DLD1 (cell line): ENCODE results near the gene MEPCE.

Source experiments
- in situ Hi-C: cut with HindIII; loops from 2 replicates; pipeline ENCODE4 v1.10.0; 2017; ENCODE audit warnings: low sequenced_read_pairs

Gene MEPCE

DNA sequence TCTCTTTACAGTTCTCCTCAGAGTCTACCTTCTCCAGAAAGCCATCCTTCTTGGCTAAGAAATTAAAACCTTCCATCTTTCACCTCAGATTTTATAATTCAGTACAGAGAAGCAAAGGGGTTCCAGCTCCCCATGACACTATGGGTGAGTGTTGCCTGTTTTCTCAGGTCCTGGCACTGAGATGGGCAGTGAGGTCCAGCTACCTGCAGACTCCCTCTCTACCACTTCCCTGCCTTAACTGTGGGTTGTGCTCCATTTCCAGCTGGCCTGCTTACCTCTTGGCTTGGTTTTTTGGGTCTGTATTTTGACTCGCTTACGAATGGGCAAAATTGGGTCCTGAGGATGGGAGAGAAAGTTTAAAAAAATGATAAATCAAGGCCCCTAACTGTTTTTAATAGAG, 27.4 kb upstream of the MEPCE start:
- in situ Hi-C loops: no loop called here

DNA sequence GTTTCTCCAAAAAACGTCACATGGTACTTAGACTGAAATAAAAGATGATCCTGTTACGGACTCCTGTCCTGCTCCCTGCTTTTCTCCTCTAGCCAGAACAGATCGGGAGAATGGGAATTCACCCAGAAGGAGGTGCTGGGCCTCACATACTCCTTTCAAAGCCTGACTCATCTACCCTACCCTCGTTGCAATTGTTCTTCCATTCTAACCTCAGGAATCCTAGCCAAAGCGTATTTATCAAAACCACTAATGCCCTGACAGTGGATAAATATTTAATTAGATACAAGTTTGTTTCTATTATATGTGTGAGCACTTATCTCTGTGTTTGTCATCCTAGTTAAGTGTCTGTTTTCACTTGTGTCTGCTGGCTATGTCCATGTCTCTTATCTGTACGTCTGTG, 22.9 kb upstream of the MEPCE start:
- in situ Hi-C loops: no loop called here

DNA sequence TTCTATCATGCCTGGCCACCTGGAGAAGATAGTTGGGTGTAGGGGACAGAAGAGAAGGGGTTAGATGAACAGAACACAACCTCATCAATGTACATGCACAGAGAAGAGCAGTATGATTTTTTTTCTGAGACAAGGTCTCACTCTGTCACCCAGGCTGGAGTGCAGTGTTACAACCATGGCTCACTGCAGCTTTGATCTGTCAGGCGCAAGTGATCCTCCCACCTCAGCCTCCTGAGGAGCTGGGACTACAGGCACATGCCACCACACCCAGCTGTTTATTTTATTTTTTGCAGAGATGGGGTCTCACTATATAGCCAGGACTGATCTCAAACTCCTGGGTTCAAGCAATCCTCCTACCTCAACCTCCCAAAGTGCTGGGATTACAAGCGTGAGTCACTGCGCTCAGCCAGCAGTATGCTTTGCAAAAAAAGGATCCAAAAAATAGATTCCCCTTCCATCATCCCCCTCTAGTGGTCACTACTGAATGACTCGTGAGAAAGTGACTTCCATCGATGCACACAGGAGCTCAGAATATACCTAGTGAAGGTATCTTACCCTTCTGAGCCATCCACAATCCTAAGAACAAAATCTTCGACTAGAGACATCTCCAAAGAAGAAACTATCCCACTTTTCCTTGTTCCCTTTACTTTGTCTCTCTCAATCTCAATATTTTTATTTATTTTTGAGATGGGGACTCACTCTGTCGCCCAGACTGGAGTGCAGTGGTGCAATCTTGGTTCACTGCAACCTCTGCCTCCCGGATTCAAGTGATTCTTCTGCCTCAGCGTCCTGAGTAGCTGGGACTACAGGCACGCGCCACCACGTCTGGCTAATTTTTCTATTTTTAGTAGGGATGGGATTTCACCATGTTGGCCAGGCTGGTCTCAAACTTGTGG, 22.1 kb upstream of the MEPCE start:
- in situ Hi-C loops: no loop called here

DNA sequence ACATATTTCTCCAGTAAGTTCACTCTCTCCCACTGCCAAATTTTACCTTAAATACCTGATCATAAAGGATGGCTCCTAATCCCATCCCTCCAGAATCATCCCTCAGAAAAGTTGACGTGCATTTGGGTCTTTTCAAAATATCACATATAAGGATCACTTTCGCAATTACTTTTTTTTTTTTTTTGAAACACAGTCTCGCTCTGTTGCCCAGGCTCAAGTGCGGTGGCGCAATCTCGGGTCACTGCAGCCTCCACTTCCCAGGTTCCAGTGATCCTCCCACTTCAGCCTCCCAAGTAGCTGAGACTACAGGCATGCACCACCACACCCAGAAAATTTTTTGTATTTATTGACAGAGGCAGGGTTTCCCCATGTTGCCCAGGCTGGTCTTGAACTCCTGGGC, 18.5 kb upstream of the MEPCE start:
- in situ Hi-C loops: no loop called here

DNA sequence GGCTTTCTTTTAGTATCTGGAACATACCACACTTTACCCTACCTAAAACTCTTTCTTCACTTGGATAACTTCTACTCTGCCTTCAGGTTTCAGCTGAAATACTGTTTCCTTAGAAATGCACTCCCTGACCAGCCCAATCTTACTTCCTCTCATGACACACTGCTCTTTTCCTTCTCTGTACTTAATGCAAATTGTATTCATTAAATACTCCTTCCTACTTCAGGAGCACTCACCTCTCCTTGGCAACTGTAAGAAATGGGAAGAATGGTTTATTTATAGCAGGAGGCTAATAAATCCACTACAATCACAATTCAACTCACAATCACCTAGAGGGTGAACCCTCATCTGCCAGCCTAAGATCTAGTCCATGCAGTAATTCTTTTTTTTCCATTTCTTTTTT, 16.3 kb upstream of the MEPCE start:
- in situ Hi-C loops: no loop called here

DNA sequence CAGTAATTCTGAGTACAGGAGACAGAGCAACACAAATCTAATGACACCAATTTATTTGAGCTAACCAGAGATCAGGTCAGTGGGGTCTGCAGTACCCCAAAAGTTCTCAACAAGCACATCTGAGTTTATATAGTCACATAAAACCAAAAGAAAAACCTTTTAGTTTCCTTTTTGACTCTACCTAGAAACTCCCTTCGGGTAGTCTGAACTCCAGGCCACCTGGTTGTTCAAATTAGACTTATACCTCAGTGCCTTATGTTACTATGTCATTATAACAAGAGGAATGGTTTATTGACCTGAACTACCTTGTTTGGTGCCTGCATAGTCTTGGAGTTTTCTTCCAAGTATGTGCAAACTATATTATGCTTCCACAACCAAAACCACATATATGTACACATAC, 15.7 kb upstream of the MEPCE start:
- in situ Hi-C loops: no loop called here

DNA sequence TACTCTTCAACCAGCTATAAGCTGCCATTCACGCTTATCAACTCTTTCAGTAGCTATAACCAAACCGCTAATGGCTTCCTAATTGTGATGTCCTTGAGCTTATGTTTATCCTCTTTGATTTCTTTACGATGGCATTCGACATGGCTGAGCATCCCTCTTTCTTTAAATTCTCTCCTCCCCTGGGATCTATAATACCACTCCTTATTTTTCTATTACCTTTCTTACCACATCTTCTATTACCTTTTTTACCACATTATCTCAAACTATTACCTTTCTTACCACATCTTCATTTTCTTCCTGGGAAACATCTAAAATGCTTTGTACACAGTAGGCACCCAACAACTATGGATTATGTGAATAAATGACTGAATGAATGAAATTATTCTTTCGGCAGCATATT, 14.2 kb upstream of the MEPCE start:
- in situ Hi-C loops: no loop called here

DNA sequence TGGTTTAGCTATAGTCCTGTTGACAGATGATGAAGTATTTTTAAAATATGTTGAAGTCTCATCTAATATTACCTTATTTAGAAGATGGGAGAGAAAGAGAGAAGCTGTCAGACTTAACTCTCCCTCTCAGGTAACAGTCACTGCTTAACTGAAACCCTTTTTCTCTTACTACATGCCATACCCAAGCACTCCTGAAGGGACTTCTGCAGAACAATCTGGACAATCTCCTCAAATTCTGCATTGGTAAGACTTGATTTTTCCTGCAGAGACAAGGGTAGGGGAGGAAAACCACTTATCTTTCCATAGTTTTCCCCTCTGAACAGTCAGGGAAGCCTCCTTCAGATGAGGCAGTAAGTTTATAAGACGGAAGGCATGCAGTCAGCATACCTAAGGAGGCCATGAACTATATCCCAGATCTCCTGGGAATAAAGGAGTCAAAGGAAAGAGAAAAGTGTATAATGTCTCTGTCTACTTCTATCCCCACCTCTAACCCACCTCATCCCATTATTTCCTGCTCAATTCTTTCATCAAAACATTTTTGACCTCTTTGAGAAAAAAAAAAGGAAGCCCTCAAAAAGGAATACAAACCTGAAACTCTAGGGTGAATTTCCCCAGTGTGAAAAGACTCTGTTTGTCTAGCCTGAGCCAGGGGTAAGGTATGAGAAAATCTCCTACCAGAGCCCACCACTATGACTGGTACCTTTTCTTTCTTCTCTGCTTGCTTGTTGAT, 10.5 kb upstream of the MEPCE start:
- in situ Hi-C loops: no loop called here

DNA sequence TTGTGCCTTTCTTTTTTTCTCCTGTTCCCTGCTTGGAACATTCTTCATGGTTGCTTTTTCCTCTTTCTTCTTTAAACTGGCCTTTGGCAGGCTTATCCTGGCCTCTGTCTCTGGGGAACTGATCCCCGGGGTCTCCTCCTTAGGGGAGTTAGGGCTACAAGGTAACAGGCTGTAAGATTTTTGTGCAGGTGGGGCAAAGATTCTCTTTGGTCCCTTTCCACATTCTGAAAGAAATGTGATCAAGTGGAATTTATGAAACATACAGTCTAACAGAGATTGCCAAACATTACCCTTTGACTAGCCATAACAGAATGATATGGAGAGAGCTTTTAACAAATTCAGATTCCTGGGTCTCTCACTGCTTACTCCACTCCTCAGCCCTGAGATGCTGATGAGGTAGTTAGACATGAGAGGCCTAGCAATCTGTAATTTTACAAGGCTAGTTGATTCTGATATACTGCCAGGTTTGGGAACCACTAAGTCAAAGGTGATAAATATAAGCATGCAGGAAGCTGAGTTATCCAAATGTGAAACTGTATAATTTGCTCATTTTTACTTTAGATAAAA, 9.9 kb upstream of the MEPCE start:
- in situ Hi-C loops: no loop called here

DNA sequence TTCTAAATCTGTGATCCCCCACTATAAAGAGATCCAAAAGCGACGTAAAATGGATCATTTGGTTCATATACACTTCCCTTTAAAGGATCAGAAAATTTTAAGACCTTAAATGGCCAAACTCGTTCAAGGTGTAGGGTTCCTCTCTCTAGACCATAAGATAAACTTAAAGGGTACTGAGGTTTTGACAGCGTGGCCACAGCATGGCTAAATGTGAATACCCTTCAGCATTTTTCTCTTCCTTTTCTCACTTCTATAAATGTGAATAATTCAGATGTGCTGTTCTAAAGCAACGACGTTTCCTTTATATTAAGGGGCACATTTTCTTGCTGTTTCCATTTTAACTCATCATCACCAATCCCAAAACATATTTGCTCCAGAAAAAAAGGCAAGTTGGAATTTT, 6.3 kb upstream of the MEPCE start:
- in situ Hi-C loops: no loop called here

DNA sequence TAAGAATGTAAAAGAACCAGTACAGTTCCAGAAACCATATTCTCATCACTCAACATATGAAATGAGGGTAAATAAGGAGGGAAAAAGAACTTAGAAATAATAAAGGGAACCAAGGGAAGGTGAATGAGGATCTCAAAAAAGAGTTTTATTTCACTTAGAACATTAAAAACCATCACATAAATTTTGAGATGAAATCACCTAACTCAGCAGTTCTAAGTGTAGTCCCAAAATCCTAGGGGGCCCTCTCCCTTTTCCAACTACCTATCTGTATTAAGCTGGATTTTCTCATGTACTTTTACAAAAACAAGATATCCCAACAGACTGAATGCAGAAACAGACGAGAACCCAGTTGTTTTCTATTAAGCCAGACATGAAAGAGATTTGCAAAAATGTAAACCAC, 4.3 kb upstream of the MEPCE start:
- in situ Hi-C loops: no loop called here

DNA sequence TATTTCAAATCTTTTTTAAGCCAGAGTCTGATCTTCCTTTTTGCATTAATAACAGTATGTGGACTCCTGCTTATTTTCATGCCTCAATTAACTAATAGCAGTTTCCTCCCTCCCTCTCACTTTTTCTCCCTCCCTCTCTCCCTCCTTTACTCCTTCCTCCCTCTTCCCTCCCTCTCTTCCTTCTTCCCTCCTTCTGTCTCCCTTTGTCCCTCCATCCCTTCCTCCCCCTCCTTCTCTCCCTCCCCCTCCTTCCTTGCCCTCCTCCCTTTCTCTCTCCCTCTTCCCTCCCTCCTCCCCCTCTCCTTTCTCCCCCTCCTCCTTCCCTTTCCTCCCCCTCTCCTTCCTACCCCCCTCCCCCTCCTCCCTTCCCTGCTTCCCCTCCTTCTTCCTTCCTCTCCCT, 3.1 kb upstream of the MEPCE start:
- in situ Hi-C loops: no loop called here

DNA sequence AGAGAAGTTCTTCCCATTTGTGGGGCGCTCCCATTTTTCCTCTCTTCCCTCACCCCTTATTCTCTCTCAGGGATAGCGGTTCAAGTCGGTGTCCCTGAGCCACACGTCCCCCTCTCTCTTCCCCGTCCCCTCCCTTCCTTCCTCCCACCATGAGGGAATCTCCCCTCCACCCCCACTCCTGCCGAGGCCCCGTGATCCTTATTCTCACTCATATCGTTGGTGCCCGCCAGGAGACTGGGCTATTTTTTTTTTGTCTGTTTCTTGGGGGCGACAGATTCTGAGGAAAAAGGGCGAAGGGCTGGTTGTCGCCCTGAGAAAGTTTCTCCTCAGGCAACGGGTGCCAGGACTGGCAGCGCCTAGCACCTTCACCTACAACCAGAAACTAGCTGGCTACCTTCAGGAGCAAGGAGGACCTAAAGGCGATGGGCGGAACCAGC, 1.9 kb upstream of the MEPCE start:
- in situ Hi-C loops: no loop called here

DNA sequence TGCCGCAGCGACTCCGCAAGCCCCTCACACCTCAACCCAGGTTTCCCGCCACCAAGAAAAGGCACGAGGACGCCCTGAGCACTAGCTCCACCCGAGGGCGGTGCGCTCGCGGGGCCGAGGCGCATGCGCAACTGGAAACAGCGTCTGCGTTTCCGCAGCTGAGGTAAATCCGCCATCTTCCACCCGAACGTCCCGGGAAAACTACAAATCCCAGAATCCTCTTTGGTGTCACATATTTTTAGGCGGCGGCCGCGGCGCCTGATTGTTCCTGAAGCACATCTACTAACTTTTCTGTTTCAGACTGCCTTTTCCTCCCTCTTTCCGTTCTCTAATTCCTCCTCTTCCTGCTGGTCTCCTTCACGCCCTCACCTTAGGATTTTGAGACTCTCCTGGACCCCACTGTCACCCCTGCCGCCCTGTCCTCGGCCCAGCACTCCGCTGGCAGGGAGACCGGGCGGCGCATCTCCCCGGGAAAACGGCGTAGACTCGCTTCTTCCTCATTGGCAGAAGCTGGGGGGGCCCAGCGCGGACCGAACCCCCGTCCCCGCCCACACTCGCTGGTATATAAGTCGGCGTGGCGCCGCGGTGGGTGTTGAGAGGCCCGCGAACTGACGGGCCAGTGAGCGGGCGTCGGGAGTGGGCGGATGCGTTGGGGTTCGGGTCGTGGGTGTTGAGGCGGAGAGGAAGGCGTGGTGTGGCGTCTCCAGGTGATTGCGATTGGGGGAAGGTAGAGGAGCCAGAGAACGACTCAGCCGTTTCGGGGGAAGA, 1.2 kb upstream of the MEPCE start, which contains the start of gene ZCWPW1:
TSS of gene ZCWPW1 (minus strand) at position 505 of the 768 bp plus-strand sequence. CDS start 8,054 bp downstream, outside the sequence.
- in situ Hi-C loops: no loop called here

DNA sequence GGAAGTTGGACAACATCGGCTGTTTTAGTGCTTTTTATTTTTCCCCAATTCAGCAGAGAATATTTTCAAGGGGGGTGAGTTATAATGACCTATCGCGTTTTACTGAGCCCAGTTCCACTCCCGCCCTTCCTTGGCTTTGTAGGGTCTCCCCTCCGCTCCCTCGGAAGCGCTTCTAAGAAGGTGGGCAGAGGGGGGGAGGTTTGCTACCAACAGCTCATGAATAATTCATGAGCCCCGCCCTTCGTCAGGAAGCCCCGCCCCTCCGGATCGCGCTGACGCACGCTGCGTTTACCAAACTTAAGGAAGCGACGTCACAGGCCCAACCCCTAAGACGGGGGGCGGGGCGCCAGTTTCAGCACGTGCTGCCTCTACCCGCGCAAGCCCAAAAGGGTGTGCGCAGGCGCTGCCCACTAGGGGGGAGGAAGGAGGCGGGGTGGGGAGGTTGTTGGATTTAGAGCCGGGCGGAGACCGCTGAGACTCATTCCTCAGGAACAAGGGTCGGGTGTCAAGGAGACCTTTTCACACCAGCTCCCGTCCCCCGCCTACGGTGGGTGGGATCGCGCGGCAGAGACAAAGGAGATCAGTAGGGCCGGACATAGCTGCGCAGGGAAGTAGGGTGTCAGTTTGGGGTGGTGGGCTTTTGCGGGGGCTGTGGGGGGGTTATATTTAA, 529 bp upstream of the MEPCE start:
- in situ Hi-C loops: no loop called here

DNA sequence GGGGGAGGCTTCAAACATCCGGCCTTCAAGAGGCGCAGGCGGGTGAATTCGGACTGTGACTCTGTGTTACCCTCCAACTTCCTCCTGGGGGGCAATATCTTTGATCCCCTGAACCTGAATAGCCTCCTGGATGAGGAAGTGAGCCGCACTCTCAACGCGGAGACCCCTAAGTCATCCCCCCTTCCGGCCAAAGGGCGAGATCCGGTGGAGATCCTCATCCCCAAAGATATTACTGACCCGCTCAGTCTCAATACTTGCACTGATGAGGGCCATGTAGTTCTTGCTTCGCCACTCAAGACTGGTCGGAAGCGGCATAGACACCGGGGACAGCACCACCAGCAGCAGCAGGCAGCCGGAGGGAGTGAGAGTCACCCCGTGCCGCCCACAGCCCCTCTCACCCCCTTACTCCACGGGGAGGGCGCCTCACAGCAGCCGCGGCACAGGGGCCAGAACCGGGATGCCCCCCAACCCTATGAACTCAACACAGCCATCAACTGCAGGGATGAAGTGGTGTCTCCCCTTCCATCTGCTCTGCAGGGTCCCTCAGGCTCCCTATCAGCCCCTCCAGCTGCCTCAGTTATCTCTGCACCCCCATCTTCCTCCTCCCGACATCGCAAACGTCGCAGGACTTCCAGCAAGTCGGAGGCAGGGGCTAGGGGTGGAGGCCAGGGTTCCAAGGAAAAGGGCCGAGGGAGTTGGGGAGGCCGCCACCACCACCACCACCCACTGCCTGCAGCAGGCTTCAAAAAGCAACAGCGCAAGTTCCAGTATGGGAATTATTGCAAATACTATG, 1.1 kb downstream of the MEPCE start:
- in situ Hi-C loops: no loop called here

DNA sequence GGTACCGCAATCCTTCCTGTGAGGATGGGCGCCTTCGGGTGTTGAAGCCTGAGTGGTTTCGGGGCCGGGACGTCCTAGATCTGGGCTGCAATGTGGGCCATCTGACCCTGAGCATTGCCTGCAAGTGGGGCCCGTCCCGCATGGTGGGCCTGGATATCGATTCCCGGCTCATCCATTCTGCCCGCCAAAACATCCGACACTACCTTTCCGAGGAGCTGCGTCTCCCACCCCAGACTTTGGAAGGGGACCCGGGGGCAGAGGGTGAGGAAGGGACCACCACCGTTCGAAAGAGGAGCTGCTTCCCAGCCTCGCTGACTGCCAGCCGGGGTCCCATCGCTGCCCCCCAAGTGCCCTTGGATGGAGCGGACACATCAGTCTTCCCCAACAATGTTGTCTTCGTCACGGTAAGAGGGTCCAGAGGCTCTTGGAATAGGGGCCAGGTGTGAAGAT, 1.7 kb downstream of the MEPCE start:
- in situ Hi-C loops: no loop called here

DNA sequence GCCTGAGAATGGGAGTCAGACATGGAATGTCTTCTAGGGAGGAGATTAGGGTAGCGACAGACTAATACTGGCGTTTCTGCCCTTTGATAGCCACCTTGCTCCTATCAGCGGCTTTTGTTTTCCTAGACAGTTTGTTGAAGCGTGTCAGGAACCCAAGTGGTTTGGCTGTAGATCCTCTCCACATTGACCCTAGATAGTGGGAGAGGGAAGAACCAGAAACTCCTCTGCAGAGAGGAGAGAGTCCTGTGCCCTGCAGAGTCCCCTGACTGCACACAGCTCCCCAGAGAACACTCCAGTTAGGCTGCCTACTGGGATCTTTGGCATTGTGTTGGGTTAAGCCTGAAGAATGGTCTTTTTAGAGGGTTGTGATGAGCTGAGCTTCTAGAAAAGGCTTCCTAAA, 2.4 kb downstream of the MEPCE start:
- in situ Hi-C loops: no loop called here

DNA sequence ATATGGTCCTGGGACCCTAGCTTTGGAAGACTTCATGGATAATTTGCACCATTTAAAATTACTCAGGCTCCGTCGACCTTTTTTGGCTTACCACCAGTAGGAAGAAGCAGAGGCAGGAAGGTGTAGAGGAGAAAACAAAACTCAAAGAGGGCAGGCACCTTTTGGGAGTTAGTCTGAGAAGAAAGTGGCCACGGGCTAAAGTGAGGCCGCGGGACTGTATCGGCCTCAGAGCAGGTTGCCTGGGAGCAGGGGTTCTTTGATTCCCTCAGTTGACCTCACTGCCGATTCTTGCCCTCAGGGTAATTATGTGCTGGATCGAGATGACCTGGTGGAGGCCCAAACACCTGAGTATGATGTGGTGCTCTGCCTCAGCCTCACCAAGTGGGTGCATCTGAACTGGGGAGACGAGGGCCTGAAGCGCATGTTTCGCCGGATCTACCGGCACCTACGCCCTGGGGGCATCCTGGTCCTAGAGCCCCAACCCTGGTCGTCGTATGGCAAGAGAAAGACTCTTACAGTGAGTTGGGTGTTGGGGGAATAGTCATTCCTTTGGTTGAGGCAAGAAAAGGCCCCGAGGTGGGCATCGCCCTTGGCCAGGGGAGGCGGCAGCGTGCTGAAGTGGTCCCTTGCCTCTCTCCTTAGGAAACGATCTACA, 3.1 kb downstream of the MEPCE start:
- in situ Hi-C loops: no loop called here
